Prostate gland (tissue), 2 donors: ENCODE measurements around the gene KRT6B.

Experiments used
- POLR2AphosphoS5 ChIP-seq: sonication (generic); formaldehyde crosslinking; IDR thresholded peaks from one replicate; pipeline ENCODE4 v1.6.1; 2017; ENCODE audit warnings: antibody characterized with exemption
- TF ChIP-seq, protein P1 (sequence below), 4 experiments: fragments of 200-600 bp in 2 of 4; fragments of 450-650 bp in 2 of 4; sonication (generic) in 2 of 4; IDR thresholded peaks; 1 replicate in 3 of 4; 2 replicates in 1 of 4; pipeline ENCODE4 v1.5.1; 2016 to 2019; ENCODE audit warnings: antibody characterized with exemption in 4 of 4, mild to moderate bottlenecking in 2 of 4, moderate library complexity in 2 of 4

DNA sequence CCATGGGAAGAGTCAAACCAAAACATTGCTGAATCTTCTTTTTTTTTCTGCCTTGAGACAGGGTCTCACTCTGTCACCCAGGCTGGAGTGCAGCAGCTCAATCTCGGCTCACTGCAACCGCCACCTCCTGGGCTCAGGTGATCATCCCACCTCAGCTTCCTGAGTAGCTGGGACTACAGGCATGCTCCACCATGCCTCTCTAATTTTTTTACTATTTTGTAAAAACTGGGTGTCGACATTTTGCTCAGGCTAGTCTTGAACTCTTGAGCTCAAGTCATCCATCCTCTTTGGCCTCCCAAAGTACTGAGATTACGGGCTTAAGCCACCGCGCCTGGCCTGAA lies 16.3 kb downstream of the KRT6B start:
- TF ChIP-seq POLR2AphosphoS5 = no peak
- TF ChIP-seq, protein P1, sequence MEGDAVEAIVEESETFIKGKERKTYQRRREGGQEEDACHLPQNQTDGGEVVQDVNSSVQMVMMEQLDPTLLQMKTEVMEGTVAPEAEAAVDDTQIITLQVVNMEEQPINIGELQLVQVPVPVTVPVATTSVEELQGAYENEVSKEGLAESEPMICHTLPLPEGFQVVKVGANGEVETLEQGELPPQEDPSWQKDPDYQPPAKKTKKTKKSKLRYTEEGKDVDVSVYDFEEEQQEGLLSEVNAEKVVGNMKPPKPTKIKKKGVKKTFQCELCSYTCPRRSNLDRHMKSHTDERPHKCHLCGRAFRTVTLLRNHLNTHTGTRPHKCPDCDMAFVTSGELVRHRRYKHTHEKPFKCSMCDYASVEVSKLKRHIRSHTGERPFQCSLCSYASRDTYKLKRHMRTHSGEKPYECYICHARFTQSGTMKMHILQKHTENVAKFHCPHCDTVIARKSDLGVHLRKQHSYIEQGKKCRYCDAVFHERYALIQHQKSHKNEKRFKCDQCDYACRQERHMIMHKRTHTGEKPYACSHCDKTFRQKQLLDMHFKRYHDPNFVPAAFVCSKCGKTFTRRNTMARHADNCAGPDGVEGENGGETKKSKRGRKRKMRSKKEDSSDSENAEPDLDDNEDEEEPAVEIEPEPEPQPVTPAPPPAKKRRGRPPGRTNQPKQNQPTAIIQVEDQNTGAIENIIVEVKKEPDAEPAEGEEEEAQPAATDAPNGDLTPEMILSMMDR (IDR thresholded peaks at IDR 0.05) = no peak
